Cerebellar cortex (tissue), 1 donor: ENCODE results near the gene KLRC2.
"Not testable (repeated sequence)": the region's sequence is repeated elsewhere in the genome, so short reads cannot be mapped to it uniquely, and the experiment has no call there.

Experiments used
- DNase-seq: peaks from one replicate; pipeline ENCODE4 v3.0.0-alpha.2; 2015; ENCODE audit warnings: low spot score

The KLRC2 gene

GRCh38 chr12:10435816-10436215 lies at the start of gene KLRC2:
Gene KLRC2, minus strand, starts transcription at chr12:10436010. Its CDS starts 24 bp downstream, at chr12:10435986.
- DNase-seq = not testable (repeated sequence)

GRCh38 chr12:10481901-10482300 lies 46.1 kb upstream of the KLRC2 start:
- DNase-seq = not testable (repeated sequence)

GRCh38 chr12:10472808-10473207 lies 37.0 kb upstream of the KLRC2 start:
- not testable (repeated sequence) for DNase-seq

- DNase-seq = no peak
These were observed 33.9 kb upstream of the KLRC2 start for GRCh38 chr12:10469701-10470100.

- no peak for DNase-seq
These were observed 30.5 kb upstream of the KLRC2 start for GRCh38 chr12:10466311-10466710.

GRCh38 chr12:10457760-10458159 lies 21.9 kb upstream of the KLRC2 start:
- DNase-seq = no peak

- no peak for DNase-seq
These were observed 21.0 kb upstream of the KLRC2 start for GRCh38 chr12:10456856-10457255.

DNA sequence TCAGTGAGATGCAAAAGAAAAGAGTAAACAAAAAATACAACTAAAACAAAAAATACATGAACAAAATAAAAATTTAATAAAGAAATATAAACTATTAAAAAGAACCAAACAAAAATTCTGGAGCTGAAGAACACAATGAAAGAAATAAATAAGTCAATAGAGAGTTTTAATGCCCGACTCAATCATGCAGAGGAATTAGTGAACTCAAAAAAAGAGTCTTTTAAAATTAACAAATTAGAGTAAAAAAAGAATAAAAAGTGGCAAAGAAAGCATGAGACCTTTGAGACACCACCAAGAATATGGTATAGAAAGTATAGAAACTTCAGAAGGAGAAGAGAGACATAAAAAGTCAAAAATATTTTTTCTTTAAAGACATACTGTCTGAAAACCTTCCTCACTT lies 20.0 kb upstream of the KLRC2 start:
- no peak for DNase-seq

DNA sequence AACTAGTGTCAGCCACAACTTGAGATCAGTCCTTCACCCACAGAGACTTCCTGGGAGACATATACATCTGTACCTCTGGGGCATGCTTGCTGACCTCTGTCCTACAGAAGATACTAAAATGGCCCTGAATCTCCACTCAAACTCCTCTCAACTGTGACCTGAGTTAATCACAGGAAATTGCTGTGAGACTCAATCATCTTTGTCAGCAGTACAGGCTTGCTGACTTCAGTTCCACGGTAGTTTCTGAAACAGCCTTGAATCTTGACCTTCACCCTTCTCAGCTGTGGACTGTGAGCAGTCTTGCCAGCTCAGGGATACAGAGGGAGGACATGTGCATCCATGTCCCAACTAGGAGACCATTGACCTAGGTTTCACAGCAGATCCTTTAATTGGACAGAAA lies 18.7 kb upstream of the KLRC2 start:
- no peak for DNase-seq

DNA sequence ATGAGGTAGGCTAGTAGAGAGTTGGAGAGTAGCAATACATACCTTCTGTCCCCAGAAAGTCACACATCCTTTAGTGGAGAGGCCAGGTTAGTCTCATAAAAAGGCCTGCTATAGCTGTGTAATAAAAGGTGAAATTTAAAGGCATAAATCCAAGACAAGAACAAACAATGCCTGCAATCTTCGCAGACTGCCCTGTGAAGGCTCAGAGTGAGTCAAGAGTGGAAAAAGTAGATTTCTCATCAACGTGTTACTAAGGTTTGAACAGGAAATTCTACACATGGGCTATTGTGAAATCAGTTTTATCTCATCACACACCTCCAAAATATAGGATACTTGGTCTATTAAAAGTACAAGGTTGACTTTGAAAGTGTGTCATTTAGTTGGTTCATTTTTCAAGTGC lies 17.3 kb upstream of the KLRC2 start, which contains the start of gene KLRC1:
Gene KLRC1 (minus strand): TSS at position 222 of the 400 bp plus-strand sequence. CDS start 2,221 bp downstream, outside the sequence.
- DNase-seq = no peak

DNA sequence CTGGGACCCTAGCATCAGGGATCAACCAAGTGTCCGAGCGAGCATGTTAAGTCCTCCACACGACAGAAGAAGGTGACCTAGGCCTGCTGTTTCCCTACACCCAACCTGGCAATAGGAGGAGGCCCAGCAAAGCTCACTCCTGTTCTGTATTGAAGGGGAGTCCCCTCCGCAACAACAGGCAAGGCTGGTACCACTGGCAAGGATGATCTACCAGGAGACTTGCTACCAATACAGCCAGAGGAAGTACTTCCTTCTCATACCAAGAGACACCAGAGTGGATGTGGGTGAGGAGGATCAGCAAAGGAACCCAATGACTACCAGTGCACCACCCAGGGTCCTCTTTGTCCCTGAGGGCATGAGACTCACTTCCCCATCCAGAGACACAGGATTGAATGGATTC lies 12.4 kb upstream of the KLRC2 start:
- DNase-seq = no peak

GRCh38 chr12:10446052-10446451 lies 10.2 kb upstream of the KLRC2 start:
- not testable (repeated sequence) for DNase-seq

- DNase-seq = not testable (repeated sequence)
These were observed 5.3 kb upstream of the KLRC2 start for GRCh38 chr12:10441144-10441543.

DNA sequence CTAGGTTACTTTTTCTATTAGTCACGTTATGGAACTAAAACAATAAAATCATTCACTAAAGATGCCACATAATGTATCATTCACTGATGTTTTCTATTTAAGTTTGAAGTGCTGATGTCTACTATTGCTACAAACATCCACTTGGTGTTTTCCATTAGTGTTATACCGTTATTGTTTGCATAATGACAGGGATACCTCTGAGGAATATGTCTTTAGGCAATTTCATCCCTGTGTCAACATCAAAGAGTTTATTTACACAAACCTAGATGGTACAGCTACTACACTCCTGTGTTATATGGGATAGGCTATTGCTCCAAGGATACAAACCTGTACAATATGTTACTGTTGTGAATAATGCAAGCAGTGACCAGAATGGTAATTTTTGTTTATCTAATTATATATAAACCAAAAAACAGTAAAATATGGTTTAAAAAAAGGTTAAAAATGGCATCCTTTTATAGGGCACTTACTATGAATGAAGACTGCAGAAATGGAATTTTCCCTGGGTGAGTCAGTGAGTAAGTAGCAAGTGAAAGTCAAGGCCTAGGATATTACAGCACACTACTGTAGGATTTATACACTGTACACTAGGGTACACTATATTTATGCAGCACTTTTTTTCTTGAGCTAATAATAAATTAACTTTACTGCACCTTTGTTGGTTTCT lies 3.9 kb upstream of the KLRC2 start:
- DNase-seq = not testable (repeated sequence)

- DNase-seq = not testable (repeated sequence)
These were observed 1.8 kb upstream of the KLRC2 start for GRCh38 chr12:10437601-10438000.

DNA sequence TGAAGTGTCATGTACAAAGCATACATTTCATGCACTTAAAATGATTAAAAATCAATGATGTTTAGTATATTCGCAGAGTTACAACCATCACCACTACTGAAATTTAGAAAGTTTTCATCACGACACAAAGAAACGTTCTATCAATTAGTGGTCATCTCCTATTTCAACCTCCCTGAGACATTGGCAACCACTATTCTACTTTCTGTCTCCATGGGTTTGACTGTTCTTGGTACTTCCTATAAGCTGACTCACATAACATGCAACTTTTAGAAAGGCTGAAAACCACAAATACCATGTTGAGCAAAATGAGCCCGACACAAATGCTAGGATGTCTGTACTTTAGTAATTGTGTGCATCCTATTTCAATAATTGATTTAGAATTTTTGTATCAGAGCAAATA lies 5.2 kb downstream of the KLRC2 start:
- not testable (repeated sequence) for DNase-seq

DNA sequence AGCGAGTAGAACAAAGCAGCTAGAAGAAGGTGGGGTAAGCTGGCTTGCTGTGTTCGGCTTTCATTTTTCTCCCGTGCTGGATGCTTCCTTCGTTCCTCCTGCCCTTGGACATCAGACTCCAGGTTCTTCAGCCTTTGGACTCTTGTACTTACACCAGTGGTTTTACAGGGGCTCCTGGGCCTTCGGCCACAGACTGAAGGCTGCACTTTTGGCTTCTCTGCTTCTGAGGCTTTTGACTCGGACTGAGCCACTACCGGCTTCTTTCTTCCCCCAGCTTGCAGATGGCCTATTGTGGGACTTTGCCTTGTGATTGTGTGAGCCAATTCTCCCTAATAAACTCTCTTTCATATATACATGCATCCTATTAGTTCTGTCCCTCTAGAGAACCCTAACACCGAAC lies 9.9 kb downstream of the KLRC2 start:
- not testable (repeated sequence) for DNase-seq

GRCh38 chr12:10424260-10424899 lies 11.4 kb downstream of the KLRC2 start:
- DNase-seq = not testable (repeated sequence)

GRCh38 chr12:10422159-10422558 lies 13.7 kb downstream of the KLRC2 start:
- not testable (repeated sequence) for DNase-seq

GRCh38 chr12:10420334-10420733 lies 15.5 kb downstream of the KLRC2 start, which contains the start of gene KLRC3:
Gene KLRC3, minus strand, starts transcription at chr12:10420595. Its CDS starts 45 bp downstream, at chr12:10420550.
- not testable (repeated sequence) for DNase-seq

DNA sequence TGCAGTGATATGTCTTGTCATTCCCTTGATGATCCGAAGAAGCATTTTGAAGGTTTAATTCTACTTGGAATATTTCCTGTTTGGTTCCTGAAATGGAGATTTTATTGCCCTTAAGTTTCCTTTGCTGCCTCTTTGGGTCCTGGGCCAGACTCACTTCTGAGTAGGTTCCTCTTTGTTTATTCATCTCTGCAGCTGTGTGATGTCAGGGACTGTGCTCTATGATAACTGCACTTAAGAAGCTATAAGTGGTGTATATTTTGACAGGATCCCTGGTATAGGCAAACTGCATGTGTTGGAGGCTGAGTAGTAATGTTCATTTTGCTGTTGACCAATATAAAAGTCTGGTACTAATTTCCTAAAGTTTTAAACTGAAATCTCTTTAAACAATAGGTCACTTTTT lies 26.4 kb downstream of the KLRC2 start, which contains the start of gene KLRC4:
Gene KLRC4 (minus strand): TSS at position 366 of the 400 bp plus-strand sequence. CDS start 182 bp downstream, at position 184.
- no peak for DNase-seq

GRCh38 chr12:10408842-10409241 lies 27.0 kb downstream of the KLRC2 start:
- DNase-seq = no peak

GRCh38 chr12:10406725-10407124 lies 29.1 kb downstream of the KLRC2 start:
- no peak for DNase-seq
